Coronary artery (tissue), 2 donors: ENCODE data around the gene KCNJ15.
A peak's percentile ranks its signal among the peaks of the same experiment; 100 is the strongest.

Experiments
- DNase-seq: peaks from one replicate; pipeline ENCODE4 v3.0.0-alpha.2; 2017; ENCODE audit warnings: low spot score
- H3K27ac ChIP-seq, 2 donors: fragments of 200-600 bp; sonication (generic); one replicate each; pipeline ENCODE4 v1.5.1; 2016 to 2019
- H3K4me3 ChIP-seq: fragments of 200-600 bp; sonication (generic); 2 replicates; pipeline ENCODE4 v1.5.1; 2016; ENCODE audit warnings: mild to moderate bottlenecking, moderate library complexity
- TF ChIP-seq, protein P1 (sequence below): fragments of 200-600 bp; sonication (generic); IDR thresholded peaks from one replicate; pipeline ENCODE4 v1.5.1; 2019; ENCODE audit warnings: antibody characterized with exemption

KCNJ15 gene

DNA sequence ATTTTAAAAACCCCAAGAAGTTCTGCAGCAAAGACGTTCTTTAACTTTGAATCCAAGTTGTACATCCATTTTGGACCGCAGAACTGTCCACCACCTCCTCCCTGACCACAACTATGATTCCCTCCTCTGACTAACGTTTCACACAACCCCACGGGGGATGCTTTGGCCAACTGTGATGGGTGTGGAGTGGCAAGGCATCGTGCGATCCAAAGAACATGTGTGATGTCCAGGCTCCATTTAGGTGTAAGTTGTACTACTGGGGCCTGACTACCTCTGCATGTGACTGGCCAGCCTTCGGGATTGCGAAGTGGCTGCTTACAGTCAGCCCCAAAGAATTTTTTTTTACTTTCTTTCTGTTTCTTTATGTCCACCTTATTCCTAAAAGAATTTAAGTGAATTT, 6.7 kb downstream of the KCNJ15 start:
- no peak for DNase-seq
- Histone ChIP-seq H3K27ac (no peak overlapping the region), H3K4me3 (no peak overlapping the region)
- TF ChIP-seq, protein P1, sequence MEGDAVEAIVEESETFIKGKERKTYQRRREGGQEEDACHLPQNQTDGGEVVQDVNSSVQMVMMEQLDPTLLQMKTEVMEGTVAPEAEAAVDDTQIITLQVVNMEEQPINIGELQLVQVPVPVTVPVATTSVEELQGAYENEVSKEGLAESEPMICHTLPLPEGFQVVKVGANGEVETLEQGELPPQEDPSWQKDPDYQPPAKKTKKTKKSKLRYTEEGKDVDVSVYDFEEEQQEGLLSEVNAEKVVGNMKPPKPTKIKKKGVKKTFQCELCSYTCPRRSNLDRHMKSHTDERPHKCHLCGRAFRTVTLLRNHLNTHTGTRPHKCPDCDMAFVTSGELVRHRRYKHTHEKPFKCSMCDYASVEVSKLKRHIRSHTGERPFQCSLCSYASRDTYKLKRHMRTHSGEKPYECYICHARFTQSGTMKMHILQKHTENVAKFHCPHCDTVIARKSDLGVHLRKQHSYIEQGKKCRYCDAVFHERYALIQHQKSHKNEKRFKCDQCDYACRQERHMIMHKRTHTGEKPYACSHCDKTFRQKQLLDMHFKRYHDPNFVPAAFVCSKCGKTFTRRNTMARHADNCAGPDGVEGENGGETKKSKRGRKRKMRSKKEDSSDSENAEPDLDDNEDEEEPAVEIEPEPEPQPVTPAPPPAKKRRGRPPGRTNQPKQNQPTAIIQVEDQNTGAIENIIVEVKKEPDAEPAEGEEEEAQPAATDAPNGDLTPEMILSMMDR, result no peak

DNA sequence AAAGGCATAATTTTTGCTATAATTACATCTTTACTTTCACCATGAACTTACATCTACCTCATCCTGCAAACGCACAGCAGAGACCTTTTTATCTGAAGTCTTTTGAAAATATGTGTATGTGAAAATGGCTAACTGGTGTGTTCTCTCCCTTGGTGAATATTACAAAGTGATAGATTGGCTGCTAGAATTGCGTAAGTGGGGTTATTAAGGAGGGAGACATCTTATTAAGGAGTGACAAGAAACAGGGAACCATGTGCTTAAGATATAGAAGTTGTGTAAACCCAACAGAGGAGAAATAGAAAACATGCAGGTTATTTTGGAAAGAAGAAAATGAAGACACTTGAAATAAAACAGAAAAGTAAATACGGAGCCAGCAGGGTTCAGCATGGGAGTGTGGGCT, 7.8 kb downstream of the KCNJ15 start:
- H3K27ac ChIP-seq, result no peak overlapping the region
- no peak for DNase-seq
- TF ChIP-seq, protein P1, result no peak
- H3K4me3 ChIP-seq, result no peak overlapping the region

DNA sequence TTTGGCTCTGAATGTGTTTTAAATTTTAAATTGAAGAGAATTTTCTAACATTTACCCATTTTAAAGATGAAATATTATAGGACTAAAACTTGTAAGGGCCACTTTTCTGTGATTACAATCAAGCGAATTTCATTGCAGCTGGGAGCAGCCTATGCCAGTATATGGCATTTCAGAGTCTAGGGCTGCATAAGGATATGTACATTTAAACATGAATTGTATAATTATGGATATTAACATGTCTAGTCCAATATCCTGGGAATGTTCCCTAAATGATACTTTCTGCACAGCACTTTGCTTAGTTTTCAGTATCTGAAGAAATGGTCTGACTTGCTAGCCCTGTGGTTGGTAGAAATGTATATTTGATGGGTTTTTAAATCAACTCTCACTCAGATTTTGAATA, 8.4 kb downstream of the KCNJ15 start:
- H3K4me3 ChIP-seq, result no peak overlapping the region
- no peak overlapping the region for H3K27ac ChIP-seq
- TF ChIP-seq, protein P1, result no peak
- DNase-seq, result no peak

DNA sequence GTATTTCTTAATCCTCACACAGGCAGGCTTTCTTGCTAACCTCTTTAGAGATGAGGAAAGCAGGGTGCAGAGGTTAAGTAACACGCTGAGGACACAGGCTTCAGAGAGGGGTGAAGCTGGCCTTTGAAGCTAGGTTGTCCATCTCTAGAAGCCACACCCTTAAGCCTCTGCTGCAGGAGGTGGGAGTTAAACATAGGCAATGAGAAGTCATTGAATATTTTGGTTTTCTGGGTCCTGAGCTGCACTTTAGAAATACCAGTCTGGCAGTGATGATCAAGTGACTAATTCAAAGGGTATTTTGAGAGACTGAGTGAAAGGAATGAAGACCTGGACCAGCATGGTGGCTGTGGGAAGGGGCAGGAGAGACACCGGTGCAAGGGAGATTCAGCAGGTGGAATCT, 9.9 kb downstream of the KCNJ15 start:
- no peak overlapping the region for H3K4me3 ChIP-seq

DNA sequence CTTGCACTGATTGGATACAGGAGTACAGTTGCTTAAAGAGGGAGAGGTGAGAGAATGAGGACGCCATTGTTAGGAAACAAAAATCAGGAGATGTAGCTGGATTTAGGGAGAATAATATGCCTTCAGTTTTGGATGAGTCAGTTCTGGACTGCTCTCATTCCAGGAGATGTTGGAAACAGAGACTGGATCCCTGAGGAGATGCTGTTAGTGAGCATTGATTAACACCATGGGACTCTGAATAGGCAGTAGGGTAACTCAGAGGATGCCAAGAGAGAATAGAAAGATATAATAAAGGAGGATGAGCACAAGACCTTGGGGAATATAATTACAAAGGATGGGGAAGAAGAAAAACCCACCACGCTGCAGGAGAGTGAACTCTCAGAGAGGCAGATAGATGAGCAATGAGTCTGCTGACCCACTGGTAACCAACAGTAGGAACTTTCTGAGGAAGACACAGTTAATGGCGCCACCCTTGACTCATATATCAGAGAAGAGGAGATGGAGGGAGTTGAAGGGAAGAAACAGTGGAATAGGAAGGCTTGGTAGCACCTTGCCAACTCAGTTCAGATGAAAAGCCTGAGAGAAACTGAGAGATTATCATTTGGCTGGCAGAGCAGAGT, 10.5 kb downstream of the KCNJ15 start:
- DNase-seq, result no peak
- Histone ChIP-seq H3K27ac (peak overlapping the region in 1 of 2 donors; percentile 43), H3K4me3 (no peak overlapping the region)
- TF ChIP-seq, protein P1, result no peak

More for the DNA sequence above, 9.9 kb downstream of the KCNJ15 start:
- H3K27ac ChIP-seq, result peak overlapping the region in 1 of 2 donors; percentile 22
- TF ChIP-seq, protein P1, result no peak
- DNase-seq, result no peak

DNA sequence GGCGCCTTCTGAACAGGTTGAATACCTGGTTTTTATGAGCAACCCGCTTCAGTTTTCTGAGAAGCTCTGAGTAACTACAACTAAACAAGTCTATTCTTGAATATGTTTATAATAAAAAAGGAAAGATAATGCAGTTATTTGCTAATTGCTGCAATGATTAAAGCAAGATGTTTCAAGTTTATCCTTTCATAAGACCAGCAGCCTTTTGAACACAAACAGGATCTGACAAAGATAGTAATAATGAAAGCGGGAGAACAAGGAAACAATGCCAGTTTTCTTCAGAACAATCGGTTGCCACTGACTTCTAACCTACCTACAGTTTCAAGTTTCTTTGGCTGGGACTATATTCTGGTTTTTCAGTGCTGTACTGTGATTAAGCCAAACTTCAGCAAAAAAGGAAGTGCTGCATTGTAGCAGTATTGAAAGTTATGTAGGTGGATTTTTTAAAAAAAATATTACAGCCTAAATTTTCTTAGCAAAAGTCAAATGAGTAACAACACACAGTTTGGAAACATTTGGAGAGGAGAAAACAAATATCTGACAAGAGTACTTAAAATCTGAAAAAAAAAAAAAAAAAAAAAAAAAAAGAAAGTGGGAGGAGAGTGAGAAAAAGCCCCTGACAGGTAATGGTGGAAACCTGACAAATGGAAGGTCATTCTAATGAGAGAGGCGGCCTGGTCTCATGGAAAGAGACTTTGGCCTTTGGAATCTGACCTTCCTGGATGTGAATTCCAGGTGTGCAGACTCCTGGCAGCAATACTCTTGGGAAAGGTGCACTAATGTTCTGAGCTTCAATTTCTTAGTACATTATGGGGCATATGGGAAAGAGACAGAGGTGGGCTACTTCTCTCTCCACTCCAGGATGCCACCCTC, 11.4 kb downstream of the KCNJ15 start:
- no peak overlapping the region for H3K4me3 ChIP-seq
- DNase-seq, result no peak
- TF ChIP-seq, protein P1, result no peak
- H3K27ac ChIP-seq, result no peak overlapping the region
